Uterus (tissue), 4 donors: Measurements from ENCODE around the gene ETV1. TPM values are rescaled to one million over a fixed set of nuclear protein-coding genes. Genes with fewer than 3 reads are reported as not detected.

Source experiments
- DNase-seq, 2 donors: peaks; one replicate each; pipeline ENCODE4 v3.0.0-alpha.2; 2019 to 2020
- H3K27ac ChIP-seq, 2 donors: fragments of 200-600 bp; sonication (generic); 1 replicate in 1 of 2; 2 replicates in 1 of 2; pipeline ENCODE4 v1.5.1; 2016 to 2018
- H3K27me3 ChIP-seq, 2 donors: fragments of 200-600 bp; sonication (generic); one replicate each; pipeline ENCODE4 v1.5.1; 2018 to 2019; ENCODE audit warnings: control low read depth in 1 of 2
- H3K36me3 ChIP-seq, 2 donors: fragments of 200-600 bp; sonication (generic); one replicate each; pipeline ENCODE4 v1.5.1; 2019; ENCODE audit warnings: control low read depth in 1 of 2
- H3K4me1 ChIP-seq, 2 donors: fragments of 200-600 bp; sonication (generic); one replicate each; pipeline ENCODE4 v1.5.1; 2018 to 2019; ENCODE audit warnings: control low read depth in 1 of 2
- H3K4me3 ChIP-seq, 2 donors: fragments of 200-600 bp; sonication (generic); 1 replicate in 1 of 2; 2 replicates in 1 of 2; pipeline ENCODE4 v1.5.1; 2018 to 2019; ENCODE audit warnings: mild to moderate bottlenecking in 1 of 2
- H3K9me3 ChIP-seq, 2 donors: fragments of 200-600 bp; sonication (generic); one replicate each; pipeline ENCODE4 v1.5.1; 2019; ENCODE audit warnings: control low read depth in 1 of 2
- POLR2A ChIP-seq, 2 donors: fragments of 450-650 bp; IDR thresholded peaks; one replicate each; pipeline ENCODE4 v1.6.1; 2016; ENCODE audit warnings: antibody characterized with exemption in 2 of 2, mild to moderate bottlenecking in 1 of 2, moderate library complexity in 1 of 2
- intact Hi-C: fragments of 100-400 bp; cut with DNase I; formaldehyde crosslinking; loops from one replicate; pipeline ENCODE4 v1.15.1; 2023; ENCODE audit warnings: low total_unique reads
- total RNA-seq, 4 donors: library from RNA; depleted of rRNA in 3 of 4; stranded (reverse); fragments of >200 nt in 3 of 4; gene quantifications; one replicate each; pipeline versions ENCODE4 v1.1.0 to v1.2.4, GENCODE V29; 2014 to 2023
- TF ChIP-seq, protein P1 (sequence below), 4 experiments: fragments of 200-600 bp in 2 of 4; fragments of 450-650 bp in 2 of 4; sonication (generic) in 2 of 4; IDR thresholded peaks; one replicate each; pipeline ENCODE4 v1.5.1; 2016 to 2019; ENCODE audit warnings: antibody characterized with exemption in 4 of 4, mild to moderate bottlenecking in 2 of 4, moderate library complexity in 1 of 4
- donor health status: DM: yes; HTN: yes; CAD: no.

Gene ETV1
- total RNA-seq, 4 donors from 2014 or later = 1.5 to 35.3 (median 5.2) TPM

DNA sequence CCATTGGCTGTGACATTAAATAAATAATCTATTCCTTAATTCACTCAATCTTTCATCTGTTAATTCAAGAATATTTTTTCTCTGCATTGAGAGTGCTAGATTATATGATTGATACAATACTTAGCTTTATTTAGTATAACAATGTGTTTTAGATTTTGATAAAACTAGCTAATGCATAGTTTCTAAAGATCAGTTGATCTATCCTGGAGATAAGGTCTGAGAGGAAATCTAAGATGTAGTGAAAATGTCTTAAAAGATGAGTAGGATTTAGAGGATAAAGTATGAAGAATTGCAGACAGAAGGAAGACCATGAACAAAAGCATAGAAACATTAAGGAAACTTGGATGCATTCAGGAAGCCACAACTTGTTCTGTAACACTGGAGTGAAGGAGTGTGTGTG lies 110.3 kb downstream of the ETV1 start:
- no peaks in the 10 kb centered on the region for H3K4me1 ChIP-seq
- H3K36me3 ChIP-seq = no peaks in the 10 kb centered on the region
- intact Hi-C loops = no loop called here
- TF ChIP-seq, protein P1, sequence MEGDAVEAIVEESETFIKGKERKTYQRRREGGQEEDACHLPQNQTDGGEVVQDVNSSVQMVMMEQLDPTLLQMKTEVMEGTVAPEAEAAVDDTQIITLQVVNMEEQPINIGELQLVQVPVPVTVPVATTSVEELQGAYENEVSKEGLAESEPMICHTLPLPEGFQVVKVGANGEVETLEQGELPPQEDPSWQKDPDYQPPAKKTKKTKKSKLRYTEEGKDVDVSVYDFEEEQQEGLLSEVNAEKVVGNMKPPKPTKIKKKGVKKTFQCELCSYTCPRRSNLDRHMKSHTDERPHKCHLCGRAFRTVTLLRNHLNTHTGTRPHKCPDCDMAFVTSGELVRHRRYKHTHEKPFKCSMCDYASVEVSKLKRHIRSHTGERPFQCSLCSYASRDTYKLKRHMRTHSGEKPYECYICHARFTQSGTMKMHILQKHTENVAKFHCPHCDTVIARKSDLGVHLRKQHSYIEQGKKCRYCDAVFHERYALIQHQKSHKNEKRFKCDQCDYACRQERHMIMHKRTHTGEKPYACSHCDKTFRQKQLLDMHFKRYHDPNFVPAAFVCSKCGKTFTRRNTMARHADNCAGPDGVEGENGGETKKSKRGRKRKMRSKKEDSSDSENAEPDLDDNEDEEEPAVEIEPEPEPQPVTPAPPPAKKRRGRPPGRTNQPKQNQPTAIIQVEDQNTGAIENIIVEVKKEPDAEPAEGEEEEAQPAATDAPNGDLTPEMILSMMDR (IDR thresholded peaks at IDR 0.05) = no peak
- TF ChIP-seq POLR2A (IDR thresholded peaks at IDR 0.05) = no peak
- no peak for DNase-seq
- no peak overlapping the region for H3K4me3 ChIP-seq
- H3K9me3 ChIP-seq = no peaks in the 10 kb centered on the region
- no peak overlapping the region for H3K27ac ChIP-seq
- H3K27me3 ChIP-seq = no peaks in the 10 kb centered on the region

DNA sequence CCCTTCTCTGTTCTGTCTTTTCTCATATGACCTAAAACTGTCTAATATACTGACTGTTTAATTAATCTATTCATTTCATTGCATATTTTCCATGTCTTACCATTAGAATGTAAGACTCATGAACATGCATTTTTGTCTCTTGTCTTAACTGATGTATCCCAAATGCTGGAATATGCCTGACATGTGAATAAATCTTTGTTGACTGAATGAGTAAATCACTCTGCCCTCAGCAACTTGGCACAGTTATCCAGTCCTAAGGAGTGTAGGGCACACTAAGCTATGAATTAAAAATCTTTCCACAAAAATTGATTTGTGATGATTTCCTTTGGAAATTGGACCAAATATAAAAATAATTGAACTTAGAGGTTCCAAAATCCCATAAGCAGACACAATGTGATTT lies 111.3 kb downstream of the ETV1 start:
- intact Hi-C loops = no loop called here
- H3K9me3 ChIP-seq = no peaks in the 10 kb centered on the region
- no peak for DNase-seq
- TF ChIP-seq, protein P1 (IDR thresholded peaks at IDR 0.05) = no peak
- TF ChIP-seq POLR2A (IDR thresholded peaks at IDR 0.05) = no peak
- H3K27ac ChIP-seq = no peak overlapping the region
- no peak overlapping the region for H3K4me3 ChIP-seq
- H3K27me3 ChIP-seq = no peaks in the 10 kb centered on the region
- no peaks in the 10 kb centered on the region for H3K4me1 ChIP-seq
- H3K36me3 ChIP-seq = no peaks in the 10 kb centered on the region

DNA sequence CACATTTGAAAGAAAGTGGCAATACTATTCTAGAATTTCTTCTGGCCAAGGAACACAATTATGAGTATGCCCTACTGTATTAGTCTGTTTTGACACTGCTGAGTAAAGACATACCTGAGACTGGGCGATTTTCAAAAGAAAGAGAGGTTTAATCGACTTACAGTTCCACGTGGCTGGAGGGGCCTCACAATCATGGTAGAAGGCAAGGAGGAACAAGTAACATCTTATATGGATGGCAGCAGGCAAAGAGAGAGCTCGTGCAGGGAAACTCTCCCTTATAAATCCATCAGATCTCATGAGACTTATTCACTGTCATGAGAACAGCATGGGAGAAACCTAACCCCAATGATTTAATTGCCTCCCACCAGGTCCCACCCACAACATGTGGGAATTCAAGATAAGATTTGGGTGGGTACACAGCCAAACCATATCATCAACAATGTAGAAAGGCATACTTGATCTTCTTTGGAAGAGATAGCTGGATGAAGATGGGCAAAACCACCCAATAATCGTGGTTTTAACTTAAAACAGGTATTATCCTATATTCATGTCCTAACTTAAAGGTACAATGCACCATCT lies 113.9 kb downstream of the ETV1 start:
- DNase-seq = no peak
- Histone ChIP-seq H3K4me3 (no peak overlapping the region), H3K9me3 (no peaks in the 10 kb centered on the region), H3K27me3 (no peaks in the 10 kb centered on the region), H3K4me1 (no peaks in the 10 kb centered on the region), H3K36me3 (no peaks in the 10 kb centered on the region), H3K27ac (no peak overlapping the region)
- intact Hi-C loops = no loop called here
- no peak for TF ChIP-seq POLR2A (IDR thresholded peaks at IDR 0.05)
- TF ChIP-seq, protein P1 (IDR thresholded peaks at IDR 0.05) = no peak

DNA sequence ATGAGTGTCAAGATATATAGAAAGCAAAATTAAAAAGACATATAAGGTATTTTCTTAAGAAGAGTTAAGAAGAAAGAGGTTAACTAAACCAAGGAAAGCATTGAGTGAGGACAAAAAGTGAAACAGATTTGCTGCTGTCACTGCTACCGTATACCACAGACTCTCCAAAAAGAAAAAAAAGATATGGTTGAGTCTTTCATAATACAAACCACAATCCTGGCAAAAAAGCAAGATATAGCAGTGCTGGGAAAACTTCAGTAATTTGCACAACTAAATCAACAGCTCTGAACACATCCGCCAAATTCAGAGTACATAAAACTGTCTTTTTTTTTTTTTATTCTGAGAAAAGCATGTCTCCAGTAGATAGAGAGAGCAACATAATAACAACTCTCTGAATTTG lies 114.7 kb downstream of the ETV1 start:
- H3K4me3 ChIP-seq = no peak overlapping the region
- no peaks in the 10 kb centered on the region for H3K9me3 ChIP-seq

DNA sequence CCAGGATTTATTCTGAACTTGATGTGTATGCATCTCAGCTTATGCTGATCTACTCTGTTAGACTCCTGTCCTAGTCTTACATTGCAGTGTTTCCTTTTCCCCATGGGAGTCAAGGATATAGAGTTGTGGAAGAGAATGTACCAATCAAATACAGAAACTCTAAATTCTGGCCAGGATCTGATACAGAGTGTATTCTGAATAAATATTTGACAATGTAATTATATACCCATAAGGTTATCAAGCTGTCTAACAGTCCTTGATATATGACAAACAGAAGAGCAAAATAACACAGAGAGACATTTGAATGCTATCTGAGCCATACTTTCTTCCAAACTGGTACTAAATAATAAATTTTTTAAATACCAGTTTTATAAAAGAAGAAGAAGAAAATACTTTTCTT lies 116.8 kb downstream of the ETV1 start:
- no peak for DNase-seq
- H3K4me1 ChIP-seq = no peaks in the 10 kb centered on the region

More for the DNA sequence above, 114.7 kb downstream of the ETV1 start:
- intact Hi-C loops = no loop called here
- Histone ChIP-seq H3K4me1 (no peaks in the 10 kb centered on the region), H3K27me3 (no peaks in the 10 kb centered on the region), H3K27ac (no peak overlapping the region), H3K36me3 (no peaks in the 10 kb centered on the region)
- no peak for DNase-seq
- TF ChIP-seq, protein P1 (IDR thresholded peaks at IDR 0.05) = no peak
- TF ChIP-seq POLR2A (IDR thresholded peaks at IDR 0.05) = no peak

More for the DNA sequence above, 116.8 kb downstream of the ETV1 start:
- no peak overlapping the region for H3K27ac ChIP-seq
- no peaks in the 10 kb centered on the region for H3K9me3 ChIP-seq
- TF ChIP-seq, protein P1 (IDR thresholded peaks at IDR 0.05) = no peak
- intact Hi-C loops = no loop called here
- H3K4me3 ChIP-seq = no peak overlapping the region
- no peaks in the 10 kb centered on the region for H3K27me3 ChIP-seq
- H3K36me3 ChIP-seq = no peaks in the 10 kb centered on the region
